Parathyroid adenoma (tissue), 2 donors: ENCODE results near the gene ACTN1.
"Not testable (repeated sequence)": the region's sequence is repeated elsewhere in the genome, so short reads cannot be mapped to it uniquely, and the experiment has no call there.

Experiments
- H2AFZ ChIP-seq: fragments of 300-600 bp; sonication (generic); one replicate; pipeline ENCODE4 v1.7.0; 2017; ENCODE audit warnings: antibody characterized with exemption, mild to moderate bottlenecking
- H3K27ac ChIP-seq: fragments of 300-600 bp; sonication (generic); one replicate; pipeline ENCODE4 v1.7.0; 2017
- H3K27me3 ChIP-seq: fragments of 300-600 bp; sonication (generic); one replicate; pipeline ENCODE4 v1.7.0; 2017; ENCODE audit warnings: low read length; ENCODE audit not compliant: control insufficient read depth, insufficient read depth
- H3K36me3 ChIP-seq: fragments of 300-600 bp; sonication (generic); one replicate; pipeline ENCODE4 v1.7.0; 2017; ENCODE audit warnings: low read length; ENCODE audit not compliant: control insufficient read depth, insufficient read depth
- H3K4me1 ChIP-seq: fragments of 300-600 bp; sonication (generic); one replicate; pipeline ENCODE4 v1.7.0; 2017; ENCODE audit warnings: control low read depth
- H3K4me2 ChIP-seq: fragments of 300-600 bp; sonication (generic); one replicate; pipeline ENCODE4 v1.7.0; 2017; ENCODE audit warnings: low read length
- H3K4me3 ChIP-seq: fragments of 300-600 bp; sonication (generic); one replicate; pipeline ENCODE4 v1.7.0; 2017; ENCODE audit warnings: low read depth, low read length
- H3K79me2 ChIP-seq: fragments of 300-600 bp; sonication (generic); one replicate; pipeline ENCODE4 v1.7.0; 2017; ENCODE audit warnings: control low read depth
- H3K9ac ChIP-seq: fragments of 300-600 bp; sonication (generic); one replicate; pipeline ENCODE4 v1.7.0; 2017; ENCODE audit warnings: mild to moderate bottlenecking
- H3K9me3 ChIP-seq: fragments of 300-600 bp; sonication (generic); one replicate; pipeline ENCODE4 v1.7.0; 2017; ENCODE audit warnings: low read length; ENCODE audit not compliant: control insufficient read depth
- TF ChIP-seq, protein P1 (sequence below): fragments of 300-600 bp; sonication (generic); IDR thresholded peaks from one replicate; pipeline ENCODE4 v1.7.0; 2017; ENCODE audit warnings: antibody characterized with exemption, mild to moderate bottlenecking
- donor health status: primary hyperparathyroidism.

The ACTN1 gene

GRCh38 chr14:68853749-68854148, 125.4 kb downstream of the ACTN1 start:
- TF ChIP-seq, protein P1, sequence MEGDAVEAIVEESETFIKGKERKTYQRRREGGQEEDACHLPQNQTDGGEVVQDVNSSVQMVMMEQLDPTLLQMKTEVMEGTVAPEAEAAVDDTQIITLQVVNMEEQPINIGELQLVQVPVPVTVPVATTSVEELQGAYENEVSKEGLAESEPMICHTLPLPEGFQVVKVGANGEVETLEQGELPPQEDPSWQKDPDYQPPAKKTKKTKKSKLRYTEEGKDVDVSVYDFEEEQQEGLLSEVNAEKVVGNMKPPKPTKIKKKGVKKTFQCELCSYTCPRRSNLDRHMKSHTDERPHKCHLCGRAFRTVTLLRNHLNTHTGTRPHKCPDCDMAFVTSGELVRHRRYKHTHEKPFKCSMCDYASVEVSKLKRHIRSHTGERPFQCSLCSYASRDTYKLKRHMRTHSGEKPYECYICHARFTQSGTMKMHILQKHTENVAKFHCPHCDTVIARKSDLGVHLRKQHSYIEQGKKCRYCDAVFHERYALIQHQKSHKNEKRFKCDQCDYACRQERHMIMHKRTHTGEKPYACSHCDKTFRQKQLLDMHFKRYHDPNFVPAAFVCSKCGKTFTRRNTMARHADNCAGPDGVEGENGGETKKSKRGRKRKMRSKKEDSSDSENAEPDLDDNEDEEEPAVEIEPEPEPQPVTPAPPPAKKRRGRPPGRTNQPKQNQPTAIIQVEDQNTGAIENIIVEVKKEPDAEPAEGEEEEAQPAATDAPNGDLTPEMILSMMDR: no peak

DNA sequence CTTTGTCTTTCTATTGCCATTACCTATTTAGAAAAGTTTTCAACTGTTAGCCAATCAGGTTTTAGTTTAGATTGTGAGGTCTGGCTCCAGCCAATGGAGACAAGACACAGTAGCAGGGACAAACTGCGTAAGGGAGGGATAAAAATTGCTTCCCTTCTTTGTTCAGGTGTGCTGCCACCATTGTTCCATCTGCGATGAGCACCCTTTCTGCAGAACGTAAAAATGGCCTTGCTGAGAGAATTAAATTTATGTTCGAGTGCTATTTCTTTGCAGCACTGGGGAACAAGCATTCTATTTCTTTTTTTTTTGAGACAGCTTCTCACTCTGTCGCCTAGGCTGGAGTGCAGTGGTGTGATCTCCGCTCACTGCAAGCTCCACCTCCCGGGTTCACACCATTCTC, 126.6 kb downstream of the ACTN1 start:
- not testable (repeated sequence) for H3K9ac ChIP-seq, H3K27ac ChIP-seq, H3K27me3 ChIP-seq, H3K4me3 ChIP-seq, H3K36me3 ChIP-seq, H3K4me1 ChIP-seq, H3K79me2 ChIP-seq, H3K9me3 ChIP-seq, H3K4me2 ChIP-seq, H2AFZ ChIP-seq

More at GRCh38 chr14:68853749-68854148, 125.4 kb downstream of the ACTN1 start:
- Histone ChIP-seq H3K36me3 (no peaks in the 10 kb centered on the region), H2AFZ (no peak overlapping the region), H3K4me3 (no peak overlapping the region), H3K79me2 (no peaks in the 10 kb centered on the region), H3K4me2 (no peak overlapping the region), H3K27ac (no peak overlapping the region), H3K9ac (no peak overlapping the region), H3K9me3 (no peaks in the 10 kb centered on the region), H3K4me1 (no peaks in the 10 kb centered on the region), H3K27me3 (no peaks in the 10 kb centered on the region)

- Histone ChIP-seq H3K4me3 (no peak overlapping the region), H3K27me3 (no peaks in the 10 kb centered on the region), H3K4me2 (no peak overlapping the region), H2AFZ (no peak overlapping the region), H3K9me3 (no peaks in the 10 kb centered on the region), H3K79me2 (no peaks in the 10 kb centered on the region), H3K4me1 (no peaks in the 10 kb centered on the region), H3K36me3 (no peaks in the 10 kb centered on the region), H3K27ac (no peak overlapping the region), H3K9ac (no peak overlapping the region)
- TF ChIP-seq, protein P1: no peak
These were observed 128.0 kb downstream of the ACTN1 start for GRCh38 chr14:68851078-68851477.

- H3K36me3 ChIP-seq: no peaks in the 10 kb centered on the region
- no peak overlapping the region for H3K27ac ChIP-seq
- TF ChIP-seq, protein P1: no peak
- H3K4me1 ChIP-seq: no peaks in the 10 kb centered on the region
- no peak overlapping the region for H3K4me3 ChIP-seq
- H3K9ac ChIP-seq: no peak overlapping the region
- H3K27me3 ChIP-seq: no peaks in the 10 kb centered on the region
- no peaks in the 10 kb centered on the region for H3K9me3 ChIP-seq
- no peak overlapping the region for H2AFZ ChIP-seq
- no peak overlapping the region for H3K4me2 ChIP-seq
- H3K79me2 ChIP-seq: no peaks in the 10 kb centered on the region
These were observed 129.7 kb downstream of the ACTN1 start for GRCh38 chr14:68849416-68849815.

GRCh38 chr14:68848253-68848652, 130.8 kb downstream of the ACTN1 start:
- no peaks in the 10 kb centered on the region for H3K9me3 ChIP-seq
- H2AFZ ChIP-seq: no peak overlapping the region
- no peak overlapping the region for H3K27ac ChIP-seq
- TF ChIP-seq, protein P1: no peak
- no peaks in the 10 kb centered on the region for H3K4me1 ChIP-seq
- H3K79me2 ChIP-seq: no peaks in the 10 kb centered on the region
- no peaks in the 10 kb centered on the region for H3K36me3 ChIP-seq
- no peak overlapping the region for H3K4me3 ChIP-seq
- no peaks in the 10 kb centered on the region for H3K27me3 ChIP-seq
- H3K4me2 ChIP-seq: no peak overlapping the region
- H3K9ac ChIP-seq: no peak overlapping the region

DNA sequence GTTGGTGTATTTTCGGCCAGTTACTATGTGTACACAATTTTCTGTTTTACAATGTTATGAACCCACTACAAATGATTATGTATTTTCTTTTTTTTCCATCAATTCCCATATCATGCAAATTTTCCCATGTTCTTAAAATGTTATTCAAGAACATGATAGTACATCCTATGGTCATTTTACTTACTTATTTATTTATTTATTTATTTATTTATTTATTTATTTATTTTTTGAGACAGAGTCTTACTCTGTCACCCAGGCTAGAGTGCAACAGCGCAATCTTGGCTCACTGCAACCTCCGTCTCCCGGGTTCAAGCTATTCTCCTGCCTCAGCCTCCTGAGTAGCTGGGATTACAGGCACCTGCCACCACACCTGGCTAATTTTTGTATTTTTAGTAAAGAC, 131.5 kb downstream of the ACTN1 start:
- H2AFZ ChIP-seq, H3K4me1 ChIP-seq, H3K9me3 ChIP-seq, H3K27ac ChIP-seq, H3K4me3 ChIP-seq, H3K9ac ChIP-seq, H3K27me3 ChIP-seq, H3K79me2 ChIP-seq, H3K36me3 ChIP-seq, H3K4me2 ChIP-seq: not testable (repeated sequence)
